ENCODE data around the gene LPAR2. TPM values are rescaled to one million over a fixed set of nuclear protein-coding genes. Genes with fewer than 3 reads are reported as not detected.
"Not testable (repeated sequence)": the region's sequence is repeated elsewhere in the genome, so short reads cannot be mapped to it uniquely, and the experiment has no call there.

LPAR2 gene
- polyA plus RNA-seq, 1 donor from 2014 or later: 14.3 TPM

GRCh38 chr19:19602713-19603324, 25.2 kb downstream of the LPAR2 start:
- Mint-ChIP-seq H3K27me3 (no peaks in the 10 kb centered on the region), H3K9me3 (no peaks in the 10 kb centered on the region), H3K36me3 (no peaks in the 10 kb centered on the region), H3K4me1 (peaks cover 10 to 21% (median 20%) of the 10 kb centered on the region in 3 donors), H3K27ac (no peak overlapping the region), H3K4me3 (no peak overlapping the region)

- H3K36me3 Mint-ChIP-seq: no peaks in the 10 kb centered on the region
- no peaks in the 10 kb centered on the region for H3K9me3 Mint-ChIP-seq
- H3K27me3 Mint-ChIP-seq: no peaks in the 10 kb centered on the region
- H3K4me3 Mint-ChIP-seq: peak overlapping the region in 2 of 4 donors; percentile 15 to 47
- H3K27ac Mint-ChIP-seq: peak overlapping the region; percentile 25 to 81 (median 76)
- peaks cover 10 to 27% (median 26%) of the 10 kb centered on the region in 3 donors for H3K4me1 Mint-ChIP-seq
Measured at GRCh38 chr19:19602136-19602712, 25.8 kb downstream of the LPAR2 start.

- H3K4me1 Mint-ChIP-seq: peaks cover 10 to 29% (median 29%) of the 10 kb centered on the region in 3 donors
- peak overlapping the region in 1 of 3 donors; percentile 59 for H3K27ac Mint-ChIP-seq
- no peaks in the 10 kb centered on the region for H3K27me3 Mint-ChIP-seq
- peak overlapping the region in 1 of 4 donors; percentile 2 for H3K4me3 Mint-ChIP-seq
- no peaks in the 10 kb centered on the region for H3K36me3 Mint-ChIP-seq
- H3K9me3 Mint-ChIP-seq: no peaks in the 10 kb centered on the region
Measured at GRCh38 chr19:19600793-19601330, 27.2 kb downstream of the LPAR2 start.

GRCh38 chr19:19598728-19599451, 29.1 kb downstream of the LPAR2 start:
- H3K4me1 Mint-ChIP-seq: peaks cover 14 to 35% (median 31%) of the 10 kb centered on the region in 3 donors

GRCh38 chr19:19597809-19598306, 30.2 kb downstream of the LPAR2 start:
- Mint-ChIP-seq H3K4me1 (peaks cover 14 to 35% (median 28%) of the 10 kb centered on the region in 3 donors), H3K27me3 (no peaks in the 10 kb centered on the region), H3K9me3 (no peaks in the 10 kb centered on the region), H3K36me3 (peaks cover 1% of the 10 kb centered on the region), H3K4me3 (peak overlapping the region; percentile 22 to 92 (median 82)), H3K27ac (peak overlapping the region; percentile 39 to 98 (median 95))

More at GRCh38 chr19:19598728-19599451, 29.1 kb downstream of the LPAR2 start:
- not testable (repeated sequence) for H3K9me3 Mint-ChIP-seq, H3K27me3 Mint-ChIP-seq, H3K36me3 Mint-ChIP-seq
- Mint-ChIP-seq H3K4me3 (peak overlapping the region; percentile 75 to 92 (median 82)), H3K27ac (peak overlapping the region; percentile 39 to 98 (median 95))

GRCh38 chr19:19595171-19595701, 32.8 kb downstream of the LPAR2 start:
- H3K9me3 Mint-ChIP-seq: no peaks in the 10 kb centered on the region
- peaks cover 1% of the 10 kb centered on the region for H3K36me3 Mint-ChIP-seq
- H3K4me3 Mint-ChIP-seq: peak overlapping the region in 1 of 4 donors; percentile 76
- H3K4me1 Mint-ChIP-seq: peaks cover 21 to 41% (median 35%) of the 10 kb centered on the region in 3 donors
- H3K27me3 Mint-ChIP-seq: no peaks in the 10 kb centered on the region
- H3K27ac Mint-ChIP-seq: peak overlapping the region; percentile 18 to 83 (median 67)

GRCh38 chr19:19594381-19594780, 33.6 kb downstream of the LPAR2 start:
- Mint-ChIP-seq H3K27me3 (no peaks in the 10 kb centered on the region), H3K36me3 (peaks cover 1% of the 10 kb centered on the region), H3K4me3 (peak overlapping the region in 1 of 4 donors; percentile 45), H3K27ac (peak overlapping the region in 2 of 3 donors; percentile 16 to 18), H3K4me1 (peaks cover 25 to 44% (median 38%) of the 10 kb centered on the region in 3 donors), H3K9me3 (no peaks in the 10 kb centered on the region)

- Mint-ChIP-seq H3K36me3 (peaks cover 1% of the 10 kb centered on the region), H3K4me3 (peak overlapping the region in 2 of 4 donors; percentile 12 to 33), H3K27ac (no peak overlapping the region), H3K9me3 (no peaks in the 10 kb centered on the region), H3K4me1 (peaks cover 15 to 32% (median 23%) of the 10 kb centered on the region in 3 donors), H3K27me3 (no peaks in the 10 kb centered on the region)
Measured at GRCh38 chr19:19592690-19593089, 35.3 kb downstream of the LPAR2 start.

GRCh38 chr19:19591133-19591825, 36.7 kb downstream of the LPAR2 start:
- Mint-ChIP-seq H3K27ac (peak overlapping the region; percentile 70 to 98 (median 97)), H3K4me3 (peak overlapping the region; percentile 15 to 89 (median 66)), H3K36me3 (peaks cover 1% of the 10 kb centered on the region), H3K9me3 (no peaks in the 10 kb centered on the region), H3K27me3 (no peaks in the 10 kb centered on the region), H3K4me1 (peaks cover 15 to 23% (median 16%) of the 10 kb centered on the region in 3 donors)

- Mint-ChIP-seq H3K4me1 (peaks cover 12 to 17% (median 13%) of the 10 kb centered on the region in 3 donors), H3K27ac (no peak overlapping the region), H3K4me3 (no peak overlapping the region), H3K36me3 (no peaks in the 10 kb centered on the region), H3K9me3 (no peaks in the 10 kb centered on the region), H3K27me3 (no peaks in the 10 kb centered on the region)
Measured at GRCh38 chr19:19588546-19588945, 39.5 kb downstream of the LPAR2 start.

GRCh38 chr19:19587771-19588170, 40.2 kb downstream of the LPAR2 start:
- H3K36me3 Mint-ChIP-seq: no peaks in the 10 kb centered on the region
- peak overlapping the region in 1 of 3 donors; percentile 29 for H3K27ac Mint-ChIP-seq
- H3K4me1 Mint-ChIP-seq: peaks cover 12 to 17% (median 13%) of the 10 kb centered on the region in 3 donors
- no peaks in the 10 kb centered on the region for H3K27me3 Mint-ChIP-seq
- no peak overlapping the region for H3K4me3 Mint-ChIP-seq
- H3K9me3 Mint-ChIP-seq: no peaks in the 10 kb centered on the region

- no peaks in the 10 kb centered on the region for H3K4me1 Mint-ChIP-seq
- no peaks in the 10 kb centered on the region for H3K36me3 Mint-ChIP-seq
- no peak overlapping the region for H3K27ac Mint-ChIP-seq
- no peaks in the 10 kb centered on the region for H3K27me3 Mint-ChIP-seq
- no peak overlapping the region for H3K4me3 Mint-ChIP-seq
- H3K9me3 Mint-ChIP-seq: no peaks in the 10 kb centered on the region
Measured at GRCh38 chr19:19584356-19584755, 43.7 kb downstream of the LPAR2 start.

GRCh38 chr19:19582471-19582870, 45.5 kb downstream of the LPAR2 start:
- no peak overlapping the region for H3K27ac Mint-ChIP-seq
- H3K27me3 Mint-ChIP-seq: no peaks in the 10 kb centered on the region
- no peak overlapping the region for H3K4me3 Mint-ChIP-seq
- H3K4me1 Mint-ChIP-seq: no peaks in the 10 kb centered on the region
- H3K36me3 Mint-ChIP-seq: no peaks in the 10 kb centered on the region
- no peaks in the 10 kb centered on the region for H3K9me3 Mint-ChIP-seq

GRCh38 chr19:19581391-19581790, 46.6 kb downstream of the LPAR2 start:
- Mint-ChIP-seq H3K27ac (peak overlapping the region in 1 of 3 donors; percentile 77), H3K36me3 (no peaks in the 10 kb centered on the region), H3K9me3 (no peaks in the 10 kb centered on the region), H3K4me1 (no peaks in the 10 kb centered on the region), H3K4me3 (no peak overlapping the region), H3K27me3 (no peaks in the 10 kb centered on the region)
